Measurements from ENCODE around the gene EGLN1.

DNA sequence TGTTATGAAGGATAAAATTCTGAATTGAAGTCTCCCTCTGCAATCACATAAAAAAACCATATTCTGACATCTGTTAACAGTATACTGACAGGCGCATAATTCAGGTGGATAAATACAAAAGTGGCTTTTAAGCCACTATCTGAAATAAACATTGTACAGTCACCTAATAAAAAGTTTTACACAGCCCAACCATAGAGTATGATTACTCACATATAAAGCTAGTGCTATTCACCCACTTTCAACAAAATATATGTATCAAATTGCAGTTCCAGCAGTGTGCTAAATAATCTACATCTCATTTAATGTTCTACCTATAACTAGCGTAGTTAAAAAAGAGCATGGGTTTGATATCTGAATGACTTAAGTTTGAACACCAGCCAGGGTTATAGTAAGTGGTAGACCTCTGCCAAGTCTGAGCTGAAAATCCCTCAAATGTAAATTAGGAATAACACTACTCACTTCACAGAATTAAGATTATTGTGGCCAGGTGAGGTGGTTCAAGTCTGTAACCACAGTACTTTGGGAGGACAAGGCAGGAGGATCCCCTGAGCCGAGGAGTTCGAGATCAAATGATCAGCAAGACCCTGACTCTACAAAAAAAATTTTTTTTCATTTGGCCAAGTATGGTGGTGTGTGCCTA is 3.9 kb downstream of the EGLN1 start:
- TF ChIP-seq, protein P1, sequence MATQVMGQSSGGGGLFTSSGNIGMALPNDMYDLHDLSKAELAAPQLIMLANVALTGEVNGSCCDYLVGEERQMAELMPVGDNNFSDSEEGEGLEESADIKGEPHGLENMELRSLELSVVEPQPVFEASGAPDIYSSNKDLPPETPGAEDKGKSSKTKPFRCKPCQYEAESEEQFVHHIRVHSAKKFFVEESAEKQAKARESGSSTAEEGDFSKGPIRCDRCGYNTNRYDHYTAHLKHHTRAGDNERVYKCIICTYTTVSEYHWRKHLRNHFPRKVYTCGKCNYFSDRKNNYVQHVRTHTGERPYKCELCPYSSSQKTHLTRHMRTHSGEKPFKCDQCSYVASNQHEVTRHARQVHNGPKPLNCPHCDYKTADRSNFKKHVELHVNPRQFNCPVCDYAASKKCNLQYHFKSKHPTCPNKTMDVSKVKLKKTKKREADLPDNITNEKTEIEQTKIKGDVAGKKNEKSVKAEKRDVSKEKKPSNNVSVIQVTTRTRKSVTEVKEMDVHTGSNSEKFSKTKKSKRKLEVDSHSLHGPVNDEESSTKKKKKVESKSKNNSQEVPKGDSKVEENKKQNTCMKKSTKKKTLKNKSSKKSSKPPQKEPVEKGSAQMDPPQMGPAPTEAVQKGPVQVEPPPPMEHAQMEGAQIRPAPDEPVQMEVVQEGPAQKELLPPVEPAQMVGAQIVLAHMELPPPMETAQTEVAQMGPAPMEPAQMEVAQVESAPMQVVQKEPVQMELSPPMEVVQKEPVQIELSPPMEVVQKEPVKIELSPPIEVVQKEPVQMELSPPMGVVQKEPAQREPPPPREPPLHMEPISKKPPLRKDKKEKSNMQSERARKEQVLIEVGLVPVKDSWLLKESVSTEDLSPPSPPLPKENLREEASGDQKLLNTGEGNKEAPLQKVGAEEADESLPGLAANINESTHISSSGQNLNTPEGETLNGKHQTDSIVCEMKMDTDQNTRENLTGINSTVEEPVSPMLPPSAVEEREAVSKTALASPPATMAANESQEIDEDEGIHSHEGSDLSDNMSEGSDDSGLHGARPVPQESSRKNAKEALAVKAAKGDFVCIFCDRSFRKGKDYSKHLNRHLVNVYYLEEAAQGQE (IDR thresholded peaks at IDR 0.05; ENCODE audit: low read depth), result no peak
- TF ChIP-seq EP300 (IDR thresholded peaks at IDR 0.05; ENCODE audit: borderline replicate concordance), result no peak
- TF ChIP-seq TEAD4 (IDR thresholded peaks at IDR 0.05), result no peak
